ENCODE data around the gene MAN1C1.

The MAN1C1 gene

GRCh38 chr1:25685211-25685750 is 68.7 kb downstream of the MAN1C1 start:
- TF ChIP-seq CTCF (IDR thresholded peaks at IDR 0.05; ENCODE audit: unreplicated experiment in 3 of 3) = no peak
- Mint-ChIP-seq H3K4me1 (peaks cover 41% of the 10 kb centered on the region), H3K27ac (peak overlapping the region in 1 of 3 experiments; percentile 86), H3K36me3 (ENCODE audit: low read depth) (no peaks in the 10 kb centered on the region), H3K4me3 (no peak overlapping the region), H3K27me3 (ENCODE audit: low read depth) (peaks cover 8% of the 10 kb centered on the region), H3K9me3 (no peaks in the 10 kb centered on the region)

- Mint-ChIP-seq H3K9me3 (no peaks in the 10 kb centered on the region), H3K36me3 (ENCODE audit: low read depth) (no peaks in the 10 kb centered on the region), H3K4me1 (peaks cover 41% of the 10 kb centered on the region), H3K27ac (peak overlapping the region in 2 of 3 experiments; percentile 79 to 86), H3K27me3 (ENCODE audit: low read depth) (peaks cover 8% of the 10 kb centered on the region), H3K4me3 (no peak overlapping the region)
- TF ChIP-seq CTCF (IDR thresholded peaks at IDR 0.05; ENCODE audit: unreplicated experiment in 3 of 3) = no peak
Observed at GRCh38 chr1:25685938-25686665, 69.5 kb downstream of the MAN1C1 start.

- Mint-ChIP-seq H3K9me3 (no peaks in the 10 kb centered on the region), H3K36me3 (ENCODE audit: low read depth) (no peaks in the 10 kb centered on the region), H3K27ac (peak overlapping the region; percentile 74 to 94 (median 86)), H3K27me3 (ENCODE audit: low read depth) (peaks cover 8% of the 10 kb centered on the region), H3K4me3 (no peak overlapping the region), H3K4me1 (peaks cover 42% of the 10 kb centered on the region)
- no peak for TF ChIP-seq CTCF (IDR thresholded peaks at IDR 0.05; ENCODE audit: unreplicated experiment in 3 of 3)
Observed at GRCh38 chr1:25687221-25688017, 70.8 kb downstream of the MAN1C1 start.

- no peak overlapping the region for H3K4me3 Mint-ChIP-seq
- no peak for TF ChIP-seq CTCF (IDR thresholded peaks at IDR 0.05; ENCODE audit: unreplicated experiment in 3 of 3)
- H3K27ac Mint-ChIP-seq = peak overlapping the region; percentile 74 to 94 (median 86)
- no peaks in the 10 kb centered on the region for H3K36me3 Mint-ChIP-seq (ENCODE audit: low read depth)
- peaks cover 42% of the 10 kb centered on the region for H3K4me1 Mint-ChIP-seq
- H3K9me3 Mint-ChIP-seq = no peaks in the 10 kb centered on the region
- H3K27me3 Mint-ChIP-seq (ENCODE audit: low read depth) = peaks cover 8% of the 10 kb centered on the region
Observed at GRCh38 chr1:25688390-25689119, 72.0 kb downstream of the MAN1C1 start.

- H3K27me3 Mint-ChIP-seq (ENCODE audit: low read depth) = peaks cover 4% of the 10 kb centered on the region
- H3K9me3 Mint-ChIP-seq = no peaks in the 10 kb centered on the region
- TF ChIP-seq CTCF (IDR thresholded peaks at IDR 0.05; ENCODE audit: unreplicated experiment in 3 of 3) = no peak
- H3K4me3 Mint-ChIP-seq = no peak overlapping the region
- H3K36me3 Mint-ChIP-seq (ENCODE audit: low read depth) = no peaks in the 10 kb centered on the region
- H3K4me1 Mint-ChIP-seq = peaks cover 46% of the 10 kb centered on the region
- H3K27ac Mint-ChIP-seq = peak overlapping the region in 1 of 3 experiments; percentile 86
Observed at GRCh38 chr1:25689686-25690381, 73.2 kb downstream of the MAN1C1 start.

Measured in nephron (organoid).